Umbilical cord (tissue), 2 donors: ENCODE results near the gene PEPD. TPM values are rescaled to one million over a fixed set of nuclear protein-coding genes. Genes with fewer than 3 reads are reported as not detected.

Source experiments
- DNase-seq: peaks from one replicate; pipeline ENCODE4 v3.0.0-alpha.2; 2015; ENCODE audit warnings: low spot score
- total RNA-seq: library from RNA; depleted of rRNA; stranded (reverse); fragments of >200 nt; gene quantifications from one replicate; pipeline ENCODE4 v1.2.3, GENCODE V29; 2014; ENCODE audit warnings: low replicate concordance; ENCODE audit not compliant: insufficient read depth

PEPD gene
- total RNA-seq, 1 donor from 2014 or later, result 32.3 TPM

DNA sequence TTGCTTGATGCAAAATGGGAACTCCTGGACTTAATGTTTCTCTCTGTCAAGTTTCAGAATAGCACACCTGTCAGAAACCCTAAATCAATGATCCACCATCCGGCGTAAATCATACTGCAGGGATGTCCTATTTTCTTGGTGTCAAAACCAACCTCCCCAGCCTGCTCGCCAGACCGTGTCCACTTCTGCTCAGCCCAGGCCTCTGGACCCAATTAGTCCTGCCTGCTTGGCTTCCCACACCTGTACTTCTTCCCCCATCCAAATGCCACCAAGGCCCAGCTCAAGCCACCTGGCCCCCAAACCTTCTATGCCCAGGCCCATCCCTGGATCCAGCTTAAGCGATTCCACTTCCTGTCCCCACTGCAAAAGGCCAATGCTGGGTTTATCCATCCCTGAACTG lies 25.1 kb upstream of the PEPD start:
- no peak for DNase-seq

DNA sequence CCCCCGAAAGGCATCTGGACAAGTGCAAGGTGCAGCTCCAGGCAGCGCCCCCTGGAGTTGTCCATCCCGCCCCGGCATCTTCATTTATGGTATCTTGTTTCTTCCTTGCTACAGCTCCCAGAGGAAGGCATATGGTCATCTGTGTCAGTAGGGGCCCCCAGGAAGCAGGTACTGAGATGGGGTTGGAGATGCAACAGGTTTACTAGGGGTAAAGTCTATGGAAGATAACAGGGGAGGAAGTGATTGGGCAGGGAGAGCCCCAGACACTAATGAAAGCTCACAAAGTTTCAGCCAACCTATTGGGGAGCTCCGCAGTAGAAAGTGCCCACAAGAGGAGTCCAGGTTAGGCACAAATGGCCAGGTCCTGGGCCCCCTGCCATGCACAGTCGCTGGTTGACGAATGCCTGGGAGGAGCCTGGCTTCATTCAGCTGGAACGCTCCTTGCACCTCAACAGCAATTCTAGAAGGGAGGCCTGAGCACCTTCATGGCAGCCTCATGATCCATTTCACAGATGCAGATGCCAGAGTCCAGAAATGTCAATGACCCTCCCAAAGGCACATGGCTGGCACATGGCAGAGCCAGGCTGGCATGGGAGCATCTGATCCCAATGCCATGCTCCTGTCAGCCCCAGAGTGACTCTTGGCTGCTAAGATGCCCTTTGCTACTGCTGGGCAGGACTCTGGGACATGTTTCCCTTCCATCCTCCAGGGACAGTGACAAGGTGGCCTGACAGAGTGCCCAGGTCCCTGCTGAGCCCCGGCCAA lies 23.8 kb upstream of the PEPD start:
- DNase-seq, result no peak

DNA sequence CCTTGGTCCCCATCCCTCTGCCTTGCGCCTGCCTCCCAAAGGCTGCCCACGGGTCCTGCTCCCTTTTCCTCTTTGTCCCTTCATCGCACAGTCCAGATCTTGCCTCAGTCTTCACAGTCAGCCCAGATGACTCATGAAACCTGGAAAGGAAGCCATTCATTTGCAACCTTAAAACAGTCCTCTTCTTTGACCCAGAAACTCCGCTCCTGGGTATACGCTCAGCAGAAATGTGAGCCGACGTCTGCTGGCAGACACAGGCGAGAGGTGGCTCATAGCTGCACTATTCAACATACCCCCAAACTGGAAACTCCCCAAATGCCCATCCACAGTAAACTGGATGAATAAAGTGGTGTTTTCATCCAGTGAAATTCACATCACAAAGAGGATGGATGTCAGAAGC lies 13.6 kb upstream of the PEPD start:
- no peak for DNase-seq

DNA sequence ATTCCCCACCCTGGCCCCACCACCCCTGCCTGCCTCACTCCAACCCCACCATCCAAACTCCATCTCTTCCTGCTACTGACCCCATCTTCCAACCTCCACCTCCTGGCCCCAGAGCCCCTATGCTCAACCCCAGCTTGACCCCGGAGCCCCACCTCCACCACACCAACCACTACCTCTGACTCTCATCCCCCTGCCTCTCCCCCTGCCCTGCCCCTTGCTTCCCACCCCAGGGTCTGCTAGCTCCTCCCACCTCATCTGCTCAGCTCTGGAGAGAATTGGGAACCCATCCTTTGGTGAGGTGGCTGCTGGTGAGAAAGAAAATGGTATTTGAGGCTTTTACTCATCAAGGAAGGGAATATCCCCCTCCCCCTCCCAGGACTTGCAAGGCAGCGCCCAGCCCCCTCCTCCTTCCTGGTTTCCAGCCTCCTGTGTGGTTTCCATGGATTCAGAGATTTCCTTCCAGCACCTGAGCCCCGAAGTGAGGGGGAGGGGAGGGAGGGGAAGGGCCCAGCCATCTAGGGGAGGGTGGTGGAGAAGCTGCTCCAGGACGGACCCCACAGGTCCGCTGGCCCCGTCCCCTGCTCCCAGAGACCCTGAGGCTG lies 11.4 kb upstream of the PEPD start:
- DNase-seq, result no peak

DNA sequence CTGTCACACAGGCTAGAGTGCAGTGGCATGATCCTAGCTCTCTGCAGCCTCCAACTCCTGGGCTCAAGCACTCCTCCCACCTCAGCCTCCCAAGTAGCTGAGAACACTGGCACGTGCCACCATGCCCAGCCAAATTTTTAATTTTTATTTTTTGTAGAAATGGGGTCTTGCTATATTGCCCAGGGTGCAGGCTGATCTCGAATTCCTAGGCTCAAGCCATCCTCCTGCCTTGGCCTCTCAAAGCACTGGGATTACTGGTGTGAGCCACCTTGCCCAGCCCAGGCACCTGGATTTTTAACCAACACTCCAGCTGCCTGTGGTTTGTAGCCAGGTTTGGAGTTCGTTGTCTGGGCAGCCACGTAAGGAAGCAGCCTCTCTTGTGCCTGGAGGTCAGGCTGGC lies 9.3 kb upstream of the PEPD start:
- no peak for DNase-seq

DNA sequence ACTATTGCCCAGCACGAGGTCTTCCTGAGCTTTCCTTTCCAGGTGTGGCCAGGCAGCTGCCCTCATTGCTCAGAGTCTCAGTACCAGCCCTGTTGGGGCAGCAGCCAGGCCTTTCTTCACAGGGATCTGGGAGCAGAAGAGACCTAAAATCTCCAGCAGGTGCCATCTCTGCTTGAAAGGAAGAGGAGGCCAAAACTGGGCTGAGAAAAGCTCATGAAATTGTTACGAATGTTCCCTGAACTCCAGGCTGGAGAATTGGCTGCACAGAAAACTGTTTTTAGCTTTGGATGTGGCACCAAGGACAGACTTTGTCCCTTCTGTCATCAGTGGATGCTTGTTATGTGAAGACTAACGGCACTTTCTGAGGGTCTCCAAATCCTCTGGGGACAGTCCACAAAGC lies 8.7 kb upstream of the PEPD start:
- DNase-seq, result no peak

DNA sequence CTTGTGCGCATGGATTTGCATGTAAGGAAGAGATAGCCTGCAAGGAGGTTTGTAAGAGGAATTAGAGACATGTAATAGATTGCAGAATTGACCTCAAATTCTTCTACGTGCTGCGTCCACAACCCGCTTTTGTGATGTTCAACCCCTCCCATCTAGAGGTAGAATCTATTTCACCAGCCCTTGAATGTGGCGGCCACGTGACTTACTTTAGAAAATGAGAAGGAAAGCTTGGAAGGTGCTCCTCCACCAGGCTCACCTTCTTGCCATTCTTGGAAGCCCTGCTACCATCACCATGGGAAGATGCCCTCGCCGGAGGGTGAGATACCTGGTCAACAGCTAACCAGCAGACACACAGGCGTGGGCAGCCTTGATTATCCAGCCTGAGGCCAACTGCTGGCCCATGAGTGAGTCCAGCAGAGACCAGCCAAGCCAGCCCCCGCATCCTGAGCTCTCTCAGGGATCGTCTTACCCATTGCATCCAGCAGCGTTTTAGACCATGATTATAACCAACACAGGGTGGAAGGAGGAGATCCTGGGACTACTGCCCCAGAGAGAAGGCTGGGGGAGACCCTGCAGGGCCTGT lies 7.6 kb upstream of the PEPD start:
- no peak for DNase-seq

DNA sequence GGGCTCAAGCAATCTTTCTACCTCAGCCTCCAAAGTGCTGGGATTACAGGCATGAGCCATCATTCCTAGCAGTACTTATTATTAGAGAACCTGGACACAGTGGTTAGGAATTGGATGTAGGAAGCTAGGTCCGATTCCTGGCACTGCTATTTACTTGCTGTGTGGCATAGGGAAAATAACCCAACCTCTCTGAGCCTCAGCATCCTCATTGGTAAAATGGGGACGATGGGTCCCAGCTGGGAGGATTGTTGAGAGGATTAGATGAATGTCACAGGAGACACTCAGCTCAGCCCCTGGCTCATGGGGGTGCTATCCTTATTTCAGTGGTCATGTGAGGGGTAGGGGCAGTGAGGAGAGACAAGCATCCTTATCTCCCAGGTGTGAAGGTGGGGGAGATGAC lies 6.8 kb upstream of the PEPD start:
- no peak for DNase-seq

DNA sequence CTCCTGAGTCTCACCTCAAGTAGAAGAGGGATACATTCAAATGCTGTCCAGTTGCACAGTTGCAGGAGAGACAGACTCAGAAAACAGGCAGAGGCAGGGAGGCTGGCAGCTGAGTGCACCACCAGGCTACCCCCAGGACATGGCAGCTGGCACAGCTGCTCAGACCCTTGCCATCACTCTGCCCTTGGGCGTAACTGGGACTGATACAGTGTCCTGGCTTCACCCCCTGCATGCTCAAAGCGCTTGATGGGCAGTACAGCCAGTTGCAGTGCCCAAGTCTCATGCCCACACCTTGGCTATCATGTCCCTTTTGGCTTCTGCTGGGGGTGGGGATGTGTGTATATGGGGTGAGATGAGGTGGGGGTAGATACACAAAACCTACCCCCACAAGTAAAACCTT lies 5.5 kb upstream of the PEPD start:
- DNase-seq, result no peak

DNA sequence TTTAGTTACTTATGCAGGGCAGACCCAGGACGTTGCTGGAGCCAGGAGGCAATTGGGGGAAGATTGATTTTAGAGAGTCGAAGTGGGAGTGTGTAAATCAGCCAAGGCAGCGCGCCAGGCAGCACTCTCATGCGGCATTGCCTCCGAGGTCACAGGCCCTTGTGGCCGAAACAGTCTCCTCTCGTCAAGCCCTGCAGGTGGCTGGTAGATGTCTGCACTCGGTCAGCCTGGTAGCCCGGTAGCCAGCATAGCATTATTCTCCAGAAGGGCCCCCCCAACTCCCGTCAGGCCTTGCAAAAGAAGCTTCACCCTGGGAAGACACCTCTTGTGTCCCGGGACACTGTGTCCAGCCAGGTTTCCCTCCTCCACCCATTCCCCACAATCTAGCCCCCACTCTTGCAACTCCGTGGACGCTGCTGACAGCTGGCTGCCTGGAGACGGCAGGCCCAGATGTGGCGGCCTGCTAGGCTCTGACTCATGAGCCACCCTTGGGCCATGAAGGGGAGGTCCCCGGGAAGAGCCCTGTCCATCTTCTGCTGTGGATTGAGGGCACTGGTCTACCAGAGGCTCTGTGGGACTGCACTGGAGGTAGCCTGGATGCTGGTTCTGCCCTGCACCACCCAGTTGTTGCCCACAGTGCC lies 2.6 kb upstream of the PEPD start:
- DNase-seq, result no peak

DNA sequence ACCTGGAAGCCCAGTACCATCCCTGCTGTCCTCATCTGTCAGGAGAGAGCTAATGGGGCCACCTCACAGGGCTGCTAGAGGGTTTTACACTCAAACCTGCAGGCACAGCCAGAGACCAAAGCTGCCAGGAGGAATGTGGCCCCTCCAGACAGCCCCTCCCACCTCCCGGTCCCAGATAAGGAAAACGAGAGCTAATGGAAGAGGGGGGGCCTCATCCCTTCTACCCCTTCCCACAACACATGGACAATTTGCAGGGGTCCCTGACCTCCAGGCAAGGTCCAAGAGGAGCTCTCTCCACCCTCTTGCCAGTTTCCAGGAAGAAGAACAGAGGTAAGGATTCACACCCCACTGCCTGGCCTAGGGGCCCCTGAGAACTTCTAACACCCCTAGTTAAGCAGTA lies 1.6 kb upstream of the PEPD start:
- DNase-seq, result no peak

DNA sequence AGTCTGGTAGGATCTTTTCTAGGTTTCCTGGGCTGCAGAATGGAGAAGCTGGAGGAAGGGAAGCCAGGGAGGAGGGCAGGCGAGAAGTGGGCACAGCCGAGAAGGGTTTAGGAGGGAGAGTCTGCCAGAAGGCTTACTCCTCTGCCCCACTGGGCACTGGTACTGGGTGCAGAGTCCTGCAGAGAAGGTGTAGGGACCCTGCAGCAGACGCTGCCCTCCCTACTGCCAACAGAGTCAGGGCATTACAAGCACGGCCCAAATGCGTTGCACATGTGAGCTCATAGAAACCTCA lies 726 bp upstream of the PEPD start:
- DNase-seq, result no peak

DNA sequence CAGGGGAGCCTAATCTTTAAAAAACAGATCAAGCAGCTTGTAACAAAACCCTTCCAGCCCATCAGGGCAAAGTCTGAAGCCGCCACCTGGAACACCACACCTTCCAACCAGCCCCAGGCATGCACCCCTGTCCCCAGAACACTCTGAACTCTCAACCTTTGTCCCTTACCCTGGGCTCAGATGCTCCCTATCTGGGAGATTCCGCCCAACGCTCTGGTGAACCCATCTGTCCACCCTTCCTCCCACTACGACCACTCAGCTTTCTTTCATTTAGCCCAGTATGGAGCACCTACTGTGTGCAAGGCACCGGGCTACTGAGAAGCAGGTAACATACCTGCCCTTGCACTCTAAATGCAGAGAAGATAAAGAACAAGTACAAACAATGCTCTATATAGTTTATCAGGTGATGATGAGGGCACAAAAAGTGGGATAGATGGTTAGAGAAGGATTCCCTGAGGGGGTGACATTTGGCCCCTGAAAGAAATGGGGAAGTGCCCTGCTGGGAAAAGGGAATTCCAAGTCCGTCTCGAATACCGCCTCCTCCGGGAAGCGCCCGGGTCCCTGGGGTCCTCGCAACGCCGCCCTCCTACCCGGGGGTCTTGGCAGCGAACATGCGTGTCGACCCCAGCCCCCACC lies 629 bp downstream of the PEPD start:
- no peak for DNase-seq

DNA sequence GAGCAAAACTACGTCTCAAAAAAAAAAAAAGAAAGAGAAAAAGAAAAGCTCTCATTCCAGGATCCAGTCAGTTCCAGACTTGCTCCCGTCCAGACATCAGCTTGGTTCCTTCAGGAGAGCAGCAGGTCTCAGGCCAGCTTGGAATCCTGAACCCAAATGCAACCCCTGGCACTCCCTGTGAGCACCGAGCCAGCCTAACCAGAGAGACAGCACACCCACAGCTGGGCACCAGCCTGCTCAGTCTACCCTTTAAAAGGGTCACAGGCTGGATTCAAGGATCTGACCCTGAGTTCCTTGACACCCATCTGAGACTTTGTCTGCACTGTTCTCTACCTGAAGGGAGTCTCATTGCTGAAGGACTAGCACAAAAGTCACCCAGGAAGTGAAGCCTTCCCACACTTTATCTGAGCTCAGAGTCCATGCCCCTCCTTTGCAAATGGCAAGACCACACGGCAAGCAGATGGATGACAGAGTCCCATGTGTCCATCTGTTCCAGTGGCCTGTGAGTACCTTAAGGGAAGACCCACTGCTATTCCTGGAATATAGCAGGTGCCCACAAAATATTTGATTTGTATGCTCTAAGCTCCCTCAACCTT lies 1.4 kb downstream of the PEPD start:
- DNase-seq, result no peak

DNA sequence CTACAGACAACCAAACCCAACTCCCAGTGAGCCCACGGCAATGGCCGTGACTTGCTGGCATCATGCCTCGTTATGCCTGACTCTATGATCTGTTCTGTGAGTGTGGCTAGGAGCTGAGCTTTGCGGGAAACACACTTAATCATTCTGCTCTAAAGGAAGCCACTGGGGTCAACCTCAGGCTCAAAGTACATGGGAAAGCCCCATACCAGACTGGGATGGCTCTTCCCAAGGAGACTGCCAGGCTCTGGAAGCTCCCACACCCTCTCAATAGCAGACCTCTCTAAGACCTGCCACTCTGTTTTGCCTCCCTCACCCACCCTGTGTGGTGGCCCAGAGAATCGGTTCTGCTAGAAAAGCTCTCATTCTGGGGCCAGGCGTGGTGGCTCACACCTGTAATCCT lies 2.2 kb downstream of the PEPD start:
- DNase-seq, result no peak

DNA sequence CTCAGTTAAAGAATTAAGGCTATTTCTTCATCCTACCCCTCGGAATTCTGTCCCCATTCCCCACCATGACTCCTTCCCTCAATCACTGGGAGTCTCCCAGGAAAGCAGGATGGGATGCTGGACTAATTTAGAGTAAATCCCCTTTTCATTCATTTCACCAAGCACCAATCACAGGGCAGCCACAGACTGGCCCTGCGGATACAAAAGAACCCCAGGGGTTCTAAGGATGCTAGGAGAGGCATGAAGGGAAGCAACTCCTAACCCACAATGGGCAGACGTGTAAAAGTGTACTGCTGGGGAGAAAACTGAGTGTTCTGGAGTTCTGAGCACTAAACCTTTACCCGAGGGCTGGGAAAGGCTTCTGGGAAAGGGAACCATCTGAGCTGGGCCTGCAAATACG lies 3.0 kb downstream of the PEPD start:
- DNase-seq, result no peak

DNA sequence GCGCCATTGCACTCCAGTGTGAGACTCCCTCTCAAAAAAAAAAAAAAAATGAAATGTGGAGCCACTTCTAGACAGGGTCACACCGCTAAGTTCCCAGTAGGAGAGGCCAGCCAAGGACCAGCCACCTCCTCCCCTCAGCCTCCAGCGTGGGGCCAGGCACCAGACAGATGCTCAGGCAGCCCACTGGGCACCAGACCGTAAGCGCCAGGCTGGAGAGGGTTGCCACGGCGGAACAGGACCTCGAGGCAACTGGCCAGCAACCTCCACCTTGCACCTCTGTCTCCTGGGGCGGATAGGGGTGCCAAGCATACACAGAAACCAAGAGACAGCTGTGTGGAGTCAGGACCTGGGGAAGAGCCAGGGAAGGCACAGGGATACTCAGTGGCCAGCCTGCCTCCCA lies 3.7 kb downstream of the PEPD start:
- no peak for DNase-seq

DNA sequence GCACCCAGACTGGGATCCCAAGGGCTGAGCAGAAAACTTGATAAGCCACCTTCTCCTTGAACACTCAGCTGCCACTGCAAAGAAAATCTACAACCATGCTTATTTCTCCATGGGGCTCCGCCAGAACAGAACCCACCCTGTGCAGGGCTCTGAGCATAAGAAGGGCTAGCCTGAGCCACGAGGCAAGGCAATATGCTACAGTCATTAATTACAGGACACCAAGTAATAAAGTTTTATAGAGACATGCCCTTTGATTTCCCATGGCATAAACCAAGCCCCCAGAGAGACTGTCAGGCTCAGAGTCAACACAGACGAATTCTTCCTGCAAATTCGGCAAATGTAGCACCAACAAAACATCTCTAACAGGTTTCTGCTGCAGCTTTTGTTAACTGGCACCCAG lies 5.7 kb downstream of the PEPD start:
- no peak for DNase-seq

DNA sequence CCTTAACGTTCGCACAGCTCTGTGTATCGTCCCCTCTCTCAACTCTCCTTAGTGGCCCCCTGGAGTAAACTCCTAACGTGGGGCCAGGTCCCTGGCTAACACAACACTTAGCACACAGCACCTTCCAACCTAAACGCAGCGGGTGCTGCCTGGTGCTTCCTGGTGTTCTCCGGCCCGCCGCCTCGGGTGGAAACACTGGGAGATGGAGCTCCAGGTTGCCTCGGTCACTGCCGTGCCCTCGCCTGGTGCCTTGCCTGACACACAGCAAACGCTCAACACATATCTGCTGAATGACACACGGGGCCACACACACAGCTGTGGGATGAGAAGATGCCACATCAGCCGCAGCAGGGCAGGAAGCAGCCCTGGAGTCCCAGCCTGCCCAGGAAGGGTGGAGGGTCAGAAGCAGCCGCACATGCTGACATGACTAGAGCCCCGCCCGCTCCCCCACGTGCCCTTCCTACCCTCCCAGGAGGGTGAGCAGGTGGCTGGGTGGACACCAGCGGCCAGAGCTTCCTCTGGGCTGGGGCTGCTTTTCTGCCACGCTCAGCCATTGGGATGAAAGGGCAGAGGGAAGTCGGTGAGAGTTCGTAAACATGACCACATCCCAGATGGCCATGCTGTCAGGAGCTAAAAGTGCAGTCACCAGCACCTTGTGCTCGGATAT lies 6.6 kb downstream of the PEPD start:
- DNase-seq, result no peak

DNA sequence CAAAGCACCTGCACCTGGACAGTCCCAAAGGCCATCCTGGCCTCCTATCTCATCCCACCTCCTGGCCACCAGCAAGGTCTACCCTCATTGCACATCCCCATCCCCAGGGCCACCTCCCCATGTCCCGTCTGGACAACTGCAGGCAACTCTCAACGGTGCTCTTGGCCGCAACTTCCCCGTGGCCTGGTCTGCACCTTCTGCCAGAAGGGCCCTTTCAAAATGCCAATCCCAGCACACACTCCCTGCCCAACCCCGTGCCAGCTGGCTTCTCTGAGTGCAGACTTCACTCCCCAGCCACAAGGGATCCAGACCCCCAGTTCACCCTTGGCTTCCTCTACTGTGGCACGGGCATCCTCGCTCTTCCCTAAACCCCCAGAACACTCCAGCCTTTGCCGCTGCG lies 8.2 kb downstream of the PEPD start:
- DNase-seq, result no peak

DNA sequence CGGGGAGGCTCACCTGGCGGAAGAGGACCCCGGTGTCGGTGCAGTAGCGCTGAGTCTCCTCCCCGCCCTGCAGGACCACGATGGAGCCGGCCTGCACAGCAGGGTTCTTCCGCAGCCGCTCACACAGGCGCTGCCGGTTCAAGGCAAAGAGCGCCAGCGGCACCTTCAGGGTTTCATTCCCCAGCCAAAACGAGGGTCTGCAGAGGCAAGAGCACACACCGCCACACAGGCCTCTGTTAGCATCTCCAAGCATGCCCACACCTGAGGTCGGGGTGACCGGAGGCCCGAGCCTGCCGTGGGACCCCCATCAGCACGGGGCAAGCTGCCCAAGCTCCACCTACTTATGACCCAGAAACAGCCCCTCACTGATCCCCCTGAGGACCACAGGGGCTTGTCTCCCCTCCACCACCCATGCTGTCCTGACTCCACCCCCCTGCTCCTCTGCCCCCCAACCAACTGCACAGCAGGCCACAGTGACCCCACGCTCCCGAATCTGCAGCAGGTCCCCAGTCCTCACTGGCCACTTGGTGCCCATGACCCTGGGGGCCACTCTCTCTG lies 8.9 kb downstream of the PEPD start:
- DNase-seq, result no peak
